GM12874 (cell line): ENCODE data around the gene GRAMD4.

ENCODE experiments used
- CTCF ChIP-seq: IDR thresholded peaks from 2 replicates; pipeline ENCODE4 v1.5.1; 2011; ENCODE audit warnings: low read depth, mild to moderate bottlenecking, control low read depth, low read length, moderate library complexity; ENCODE audit not compliant: insufficient read depth

Gene GRAMD4

GRCh38 chr22:46591930-46592329 is 28.3 kb upstream of the GRAMD4 start:
- no peak for TF ChIP-seq CTCF

GRCh38 chr22:46592390-46592872 is 27.8 kb upstream of the GRAMD4 start:
- TF ChIP-seq CTCF: no peak

GRCh38 chr22:46593211-46593681 is 26.9 kb upstream of the GRAMD4 start:
- TF ChIP-seq CTCF: no peak

GRCh38 chr22:46593996-46594946 is 25.9 kb upstream of the GRAMD4 start:
- TF ChIP-seq CTCF: no peak

- TF ChIP-seq CTCF: no peak
Observed at GRCh38 chr22:46594947-46595298, 25.3 kb upstream of the GRAMD4 start.

- TF ChIP-seq CTCF: no peak
Observed at GRCh38 chr22:46595545-46595944, 24.6 kb upstream of the GRAMD4 start.

- no peak for TF ChIP-seq CTCF
Observed at GRCh38 chr22:46596032-46596441, 24.1 kb upstream of the GRAMD4 start.
